ENCODE data around the gene IFI27L1. TPM values are rescaled to one million over a fixed set of nuclear protein-coding genes. Genes with fewer than 3 reads are reported as not detected.

The IFI27L1 gene
- total RNA-seq, 2 donors from 2014 or later = 4.2 to 5.0 TPM

DNA sequence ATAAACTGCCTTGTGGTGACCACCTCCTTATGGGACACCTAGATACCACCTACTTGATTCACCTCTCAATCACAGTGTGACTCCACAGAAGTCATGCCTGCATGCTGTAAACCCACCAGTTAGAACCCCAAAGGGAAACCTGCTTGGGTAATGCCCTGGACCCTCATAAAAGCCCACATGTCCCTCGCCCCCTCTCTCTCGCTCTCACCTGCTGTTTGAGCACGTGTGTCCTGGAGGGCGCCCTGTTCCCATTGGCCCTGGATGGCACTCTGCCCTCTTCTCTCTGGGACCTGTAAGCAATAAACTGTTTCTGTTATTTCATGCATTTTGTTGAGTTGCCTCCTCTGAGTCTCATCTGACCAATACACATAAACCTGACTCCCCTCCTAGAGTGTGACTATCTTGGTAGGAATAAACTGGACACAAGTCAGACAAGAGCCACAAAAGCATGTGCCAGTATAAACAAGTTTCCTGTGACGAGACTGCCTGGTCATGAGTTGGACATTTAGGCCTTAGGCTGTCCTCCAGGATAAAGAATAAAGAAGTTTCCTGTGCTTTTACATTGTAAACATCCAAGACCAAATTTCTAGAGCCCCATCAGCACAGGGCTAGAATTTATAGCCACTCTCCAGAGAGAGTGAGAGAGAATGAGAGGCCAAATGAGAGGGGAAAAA lies 39.7 kb downstream of the IFI27L1 start:
- Histone ChIP-seq H3K4me1 (ENCODE audit: control insufficient read depth in 1 of 2, low read depth in 2 of 2) (peaks cover 0 to 7% of the 10 kb centered on the region in 2 donors), H3K36me3 (no peaks in the 10 kb centered on the region), H3K9me3 (no peaks in the 10 kb centered on the region), H3K27me3 (replicated peaks; ENCODE audit: insufficient read depth) (no peaks in the 10 kb centered on the region), H3K27ac (no peak overlapping the region), H3K4me3 (no peak overlapping the region)
- ATAC-seq (ENCODE audit: insufficient number of reproducible peaks, low FRiP score, low read depth) (no peak), DNase-seq (ENCODE audit: low spot score) (no peak)
- no peak for TF ChIP-seq CTCF (IDR thresholded peaks at IDR 0.05)

DNA sequence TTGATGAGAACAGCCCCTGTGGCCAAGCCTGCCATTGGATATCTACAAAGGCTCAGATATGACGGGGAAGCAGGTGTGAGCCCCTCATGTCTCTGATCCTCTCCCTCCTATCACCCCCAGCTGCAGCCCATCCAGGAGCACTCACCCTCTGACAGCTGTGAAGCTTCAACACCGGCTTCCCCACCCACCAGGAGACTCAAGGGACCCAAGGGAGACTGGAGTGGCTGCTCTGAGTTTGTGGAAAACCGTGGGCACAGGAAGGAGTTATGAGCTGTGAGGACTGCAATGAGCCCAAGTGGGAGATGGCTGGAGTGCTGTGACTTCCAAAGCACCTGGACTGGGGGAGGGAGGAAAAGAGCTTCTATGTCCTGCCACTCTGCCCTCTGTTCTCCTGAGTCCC lies 40.4 kb downstream of the IFI27L1 start:
- DNase-seq (ENCODE audit: low spot score) (no peak), ATAC-seq (ENCODE audit: insufficient number of reproducible peaks, low FRiP score, low read depth) (no peak)
- H3K4me1 ChIP-seq (ENCODE audit: control insufficient read depth in 1 of 2, low read depth in 2 of 2) = peaks cover 0 to 7% of the 10 kb centered on the region in 2 donors
- H3K9me3 ChIP-seq = no peaks in the 10 kb centered on the region
- no peak overlapping the region for H3K27ac ChIP-seq
- TF ChIP-seq CTCF (IDR thresholded peaks at IDR 0.05) = no peak
- no peaks in the 10 kb centered on the region for H3K36me3 ChIP-seq
- H3K27me3 ChIP-seq (replicated peaks; ENCODE audit: insufficient read depth) = no peaks in the 10 kb centered on the region
- H3K4me3 ChIP-seq = no peak overlapping the region

GRCh38 chr14:94122438-94122837 lies 41.3 kb downstream of the IFI27L1 start:
- no peaks in the 10 kb centered on the region for H3K36me3 ChIP-seq
- ATAC-seq (ENCODE audit: insufficient number of reproducible peaks, low FRiP score, low read depth) (no peak), DNase-seq (ENCODE audit: low spot score) (no peak)
- TF ChIP-seq CTCF (IDR thresholded peaks at IDR 0.05) = no peak
- no peak overlapping the region for H3K4me3 ChIP-seq
- no peaks in the 10 kb centered on the region for H3K9me3 ChIP-seq
- H3K4me1 ChIP-seq (ENCODE audit: control insufficient read depth in 1 of 2, low read depth in 2 of 2) = peaks cover 0 to 7% of the 10 kb centered on the region in 2 donors
- no peak overlapping the region for H3K27ac ChIP-seq
- no peaks in the 10 kb centered on the region for H3K27me3 ChIP-seq (replicated peaks; ENCODE audit: insufficient read depth)

DNA sequence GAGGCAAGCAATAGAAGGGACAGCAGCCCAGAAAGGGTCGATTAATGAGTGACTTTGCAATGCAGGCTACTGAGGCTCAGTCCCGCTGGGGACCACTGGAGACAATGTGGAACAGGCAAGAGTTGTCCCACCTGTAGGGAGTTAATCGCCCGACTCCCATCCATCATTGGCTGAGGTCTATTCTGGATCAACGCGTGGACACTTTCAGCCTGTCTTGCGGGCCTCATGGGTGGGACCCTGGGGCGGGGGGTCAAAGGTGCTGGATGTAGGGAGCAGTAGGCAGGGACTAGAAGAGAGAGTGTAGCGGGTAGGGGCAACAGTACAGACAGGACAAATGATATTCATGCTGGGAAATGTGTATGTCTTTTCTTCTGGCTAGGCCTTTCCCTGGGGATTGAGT lies 42.2 kb downstream of the IFI27L1 start:
- Histone ChIP-seq H3K36me3 (no peaks in the 10 kb centered on the region), H3K9me3 (no peaks in the 10 kb centered on the region), H3K27ac (no peak overlapping the region), H3K27me3 (replicated peaks; ENCODE audit: insufficient read depth) (no peaks in the 10 kb centered on the region), H3K4me1 (ENCODE audit: control insufficient read depth in 1 of 2, low read depth in 2 of 2) (peaks cover 0 to 7% of the 10 kb centered on the region in 2 donors), H3K4me3 (no peak overlapping the region)
- DNase-seq (ENCODE audit: low spot score) = no peak
- TF ChIP-seq CTCF (IDR thresholded peaks at IDR 0.05) = no peak
- no peak for ATAC-seq (ENCODE audit: insufficient number of reproducible peaks, low FRiP score, low read depth)

DNA sequence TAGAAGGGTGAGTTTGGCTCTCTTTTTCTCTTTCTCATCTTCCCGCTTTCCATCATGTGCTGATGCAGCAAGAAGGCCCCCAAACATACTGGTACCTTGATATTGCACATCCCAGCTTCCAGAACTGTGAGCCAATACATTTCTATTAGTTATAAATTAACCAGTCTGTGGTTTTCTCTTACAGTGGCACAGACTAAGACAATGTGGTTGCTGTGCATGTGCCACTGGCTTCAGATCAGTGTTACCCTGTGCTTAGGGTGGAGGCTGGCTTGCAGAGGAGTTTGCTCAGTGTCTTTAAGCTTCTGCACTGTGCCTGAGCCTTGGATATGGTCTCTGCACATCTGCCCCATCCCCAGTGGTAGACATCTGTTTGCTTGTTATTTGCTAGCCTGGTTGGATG lies 42.8 kb downstream of the IFI27L1 start:
- no peak for ATAC-seq (ENCODE audit: insufficient number of reproducible peaks, low FRiP score, low read depth)
- TF ChIP-seq CTCF (IDR thresholded peaks at IDR 0.05) = no peak
- Histone ChIP-seq H3K9me3 (no peaks in the 10 kb centered on the region), H3K4me1 (ENCODE audit: control insufficient read depth in 1 of 2, low read depth in 2 of 2) (peaks cover under 1 to 12% of the 10 kb centered on the region in 2 donors), H3K36me3 (no peaks in the 10 kb centered on the region), H3K27me3 (replicated peaks; ENCODE audit: insufficient read depth) (no peaks in the 10 kb centered on the region), H3K4me3 (no peak overlapping the region), H3K27ac (no peak overlapping the region)
- no peak for DNase-seq (ENCODE audit: low spot score)

Data from thoracic aorta (tissue), 2 donors.